GM21367 (cell line): ENCODE results near the gene TNFRSF1B.

ENCODE experiments used
- ATAC-seq: cut with Tn5 transposase; IDR thresholded peaks from one replicate; pipeline ENCODE4 v1.9.1; 2021; ENCODE audit not compliant: unreplicated experiment

The TNFRSF1B gene

GRCh38 chr1:12188657-12189327 is 22.0 kb downstream of the TNFRSF1B start:
- ATAC-seq, result no peak

- ATAC-seq, result no peak
Observed at GRCh38 chr1:12189328-12189682, 22.5 kb downstream of the TNFRSF1B start.

DNA sequence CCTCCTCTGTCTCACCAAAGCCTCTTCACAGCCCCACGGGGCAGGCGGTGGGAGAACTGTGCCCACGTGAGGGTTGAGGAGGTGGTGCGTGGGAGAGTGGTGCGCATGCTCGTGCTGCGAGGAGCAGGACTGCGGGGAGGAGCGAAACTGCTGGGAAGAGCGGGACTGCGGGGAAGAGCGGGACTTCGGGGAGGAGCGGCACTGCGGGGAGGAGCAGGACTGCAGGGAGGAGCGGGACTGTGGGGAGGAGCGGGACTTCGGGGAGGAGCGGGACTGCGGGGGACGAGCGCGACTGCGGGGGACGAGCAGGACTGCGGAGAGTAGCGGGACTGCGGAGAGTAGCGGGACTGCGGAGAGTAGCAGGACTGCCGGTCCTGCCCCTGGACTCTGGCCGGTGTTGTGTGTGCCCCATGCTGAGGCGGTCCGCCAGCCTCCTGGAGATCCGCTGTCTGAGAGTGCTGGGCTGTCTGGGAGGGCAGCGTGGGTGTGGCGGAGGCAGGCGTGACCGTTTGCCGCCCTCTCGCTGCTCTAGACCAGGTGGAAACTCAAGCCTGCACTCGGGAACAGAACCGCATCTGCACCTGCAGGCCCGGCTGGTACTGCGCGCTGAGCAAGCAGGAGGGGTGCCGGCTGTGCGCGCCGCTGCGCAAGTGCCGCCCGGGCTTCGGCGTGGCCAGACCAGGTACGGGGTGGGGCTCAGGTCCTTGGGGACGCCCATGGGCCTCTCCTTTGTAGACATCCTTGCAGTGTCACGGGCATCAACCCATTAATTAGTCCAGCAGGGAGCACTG is 24.6 kb downstream of the TNFRSF1B start:
- ATAC-seq, result no peak

- ATAC-seq, result no peak
Observed at GRCh38 chr1:12194666-12195216, 27.9 kb downstream of the TNFRSF1B start.

DNA sequence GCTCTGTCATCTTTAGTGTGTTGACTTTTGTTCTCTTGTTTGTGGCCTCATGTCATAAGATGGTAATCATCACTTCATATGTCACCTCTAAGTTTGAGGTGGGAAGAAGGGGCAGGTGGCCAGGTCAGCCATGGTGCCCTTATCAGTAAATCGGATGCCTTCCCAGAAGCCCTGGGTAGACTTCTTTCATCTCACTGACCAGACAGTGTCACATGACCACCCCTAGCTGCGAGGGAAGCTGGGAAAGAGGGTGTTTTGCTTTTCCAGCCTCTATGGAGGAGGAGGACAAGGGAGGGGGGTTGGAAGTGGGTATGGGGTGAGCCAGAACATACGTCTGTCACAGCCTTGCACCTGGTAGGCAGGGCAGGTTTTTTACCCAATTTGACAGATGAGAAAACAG is 28.6 kb downstream of the TNFRSF1B start:
- no peak for ATAC-seq

DNA sequence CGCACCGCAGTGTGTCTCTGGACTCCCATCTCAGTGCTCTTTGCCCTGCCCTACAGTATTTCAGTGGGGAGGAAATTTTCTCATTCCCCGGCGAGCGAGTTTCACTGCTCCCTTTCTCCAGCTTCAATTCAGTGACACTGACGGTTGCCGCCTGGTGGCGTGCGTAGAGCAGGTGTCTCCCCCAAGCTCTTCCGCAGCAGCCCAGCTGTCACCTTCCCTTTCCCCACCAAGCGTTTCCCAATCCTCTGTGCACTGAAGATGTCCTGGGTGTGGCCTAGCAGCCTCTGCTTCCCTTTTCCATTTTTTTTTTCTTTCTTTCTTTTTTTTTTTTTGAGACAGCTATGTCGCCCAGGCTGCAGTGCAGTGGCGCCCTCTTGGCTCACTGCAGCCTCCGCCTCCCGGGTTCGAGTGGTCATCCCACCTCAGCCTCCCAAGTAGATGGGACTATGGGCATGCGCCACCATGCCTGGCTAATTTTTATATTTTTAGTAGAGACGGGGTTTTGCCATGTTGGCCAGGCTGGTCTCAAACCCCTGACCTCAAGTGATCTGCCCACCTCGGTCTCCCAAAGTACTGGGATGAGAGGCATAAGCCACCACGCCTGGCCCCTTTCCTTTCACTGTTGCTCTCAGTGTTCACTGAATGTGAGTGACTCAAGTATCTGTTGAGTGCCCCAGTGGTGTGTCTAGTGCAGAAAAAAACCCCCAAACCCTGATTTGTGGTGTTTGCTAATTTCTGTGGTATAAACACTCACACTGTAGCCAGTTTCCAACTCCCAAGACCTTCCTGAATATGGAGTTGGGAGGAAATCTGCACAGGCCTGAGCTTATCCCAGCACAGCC is 30.1 kb downstream of the TNFRSF1B start:
- no peak for ATAC-seq

DNA sequence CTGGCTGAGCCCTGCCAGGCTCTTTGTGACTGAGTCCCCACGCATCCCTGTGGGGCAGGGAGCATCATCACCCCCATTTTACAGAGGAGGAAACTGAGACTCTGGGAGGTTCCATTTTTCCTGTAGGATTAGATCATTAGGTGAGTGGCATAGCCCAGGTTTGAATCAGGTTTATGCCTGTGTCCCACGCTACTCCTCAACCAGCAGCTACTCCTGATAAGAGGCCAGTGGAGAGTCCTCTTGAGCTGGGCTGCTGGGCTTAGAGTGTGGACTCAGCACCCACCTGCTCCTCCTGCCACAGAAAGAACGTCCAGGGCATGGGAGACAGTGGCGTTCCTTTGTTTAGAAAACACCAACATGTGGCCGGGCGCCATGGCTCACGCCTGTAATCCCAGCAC is 30.7 kb downstream of the TNFRSF1B start:
- no peak for ATAC-seq

DNA sequence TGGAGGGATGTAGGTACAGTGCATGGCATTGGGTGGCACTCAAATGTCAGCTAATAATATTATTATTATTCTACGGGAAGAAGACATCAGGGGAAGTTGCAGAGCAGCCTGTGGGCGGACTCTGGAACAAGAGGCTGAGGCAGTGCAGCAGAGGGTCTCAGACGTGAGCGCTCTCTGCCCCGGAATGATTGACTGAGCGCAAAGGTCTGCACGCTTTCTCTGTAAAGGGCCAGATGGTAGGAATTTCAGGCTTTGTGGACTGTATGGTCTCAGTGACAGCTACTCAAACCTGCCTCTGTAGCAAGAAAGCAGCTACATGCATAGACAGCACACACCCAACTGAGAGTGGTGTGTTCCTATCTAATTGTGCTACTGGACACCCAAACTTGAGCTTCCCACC is 33.4 kb downstream of the TNFRSF1B start:
- ATAC-seq, result no peak

- ATAC-seq, result no peak
Observed at GRCh38 chr1:12201352-12202189, 34.8 kb downstream of the TNFRSF1B start.

DNA sequence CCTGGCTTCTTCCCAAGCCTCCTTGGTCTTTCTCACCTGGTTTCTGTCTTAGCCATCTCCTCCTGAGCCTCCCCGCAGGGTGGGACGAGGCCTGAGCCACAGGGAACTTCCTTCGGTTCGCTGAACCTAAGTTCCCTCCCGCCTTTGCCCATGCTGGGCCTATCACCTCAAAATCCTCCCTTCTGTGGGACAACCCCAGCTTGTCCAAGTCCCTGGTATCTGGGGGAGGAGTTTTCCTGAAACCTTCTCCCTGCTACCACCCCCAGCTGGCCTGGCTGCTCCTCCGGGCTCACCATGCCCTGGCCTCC is 35.4 kb downstream of the TNFRSF1B start:
- no peak for ATAC-seq

DNA sequence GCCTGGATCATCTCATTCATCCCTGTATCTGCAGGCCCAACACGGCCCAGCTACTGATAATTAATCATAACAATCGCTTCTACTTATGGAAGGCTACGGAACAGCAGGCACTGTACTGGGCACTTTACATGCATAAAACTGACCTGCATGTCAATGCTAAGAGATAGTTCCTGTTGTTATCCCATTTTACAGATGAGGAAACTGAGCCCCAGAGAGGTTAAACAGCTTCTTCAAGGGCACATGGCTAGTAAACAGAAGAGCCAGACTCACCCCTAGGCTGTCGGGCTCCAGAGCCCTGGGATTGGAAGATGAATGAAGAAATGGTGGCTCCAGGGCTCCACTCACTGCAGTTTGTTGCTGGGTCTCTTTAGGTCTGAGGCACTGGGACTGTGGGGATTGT is 35.8 kb downstream of the TNFRSF1B start:
- ATAC-seq, result no peak

DNA sequence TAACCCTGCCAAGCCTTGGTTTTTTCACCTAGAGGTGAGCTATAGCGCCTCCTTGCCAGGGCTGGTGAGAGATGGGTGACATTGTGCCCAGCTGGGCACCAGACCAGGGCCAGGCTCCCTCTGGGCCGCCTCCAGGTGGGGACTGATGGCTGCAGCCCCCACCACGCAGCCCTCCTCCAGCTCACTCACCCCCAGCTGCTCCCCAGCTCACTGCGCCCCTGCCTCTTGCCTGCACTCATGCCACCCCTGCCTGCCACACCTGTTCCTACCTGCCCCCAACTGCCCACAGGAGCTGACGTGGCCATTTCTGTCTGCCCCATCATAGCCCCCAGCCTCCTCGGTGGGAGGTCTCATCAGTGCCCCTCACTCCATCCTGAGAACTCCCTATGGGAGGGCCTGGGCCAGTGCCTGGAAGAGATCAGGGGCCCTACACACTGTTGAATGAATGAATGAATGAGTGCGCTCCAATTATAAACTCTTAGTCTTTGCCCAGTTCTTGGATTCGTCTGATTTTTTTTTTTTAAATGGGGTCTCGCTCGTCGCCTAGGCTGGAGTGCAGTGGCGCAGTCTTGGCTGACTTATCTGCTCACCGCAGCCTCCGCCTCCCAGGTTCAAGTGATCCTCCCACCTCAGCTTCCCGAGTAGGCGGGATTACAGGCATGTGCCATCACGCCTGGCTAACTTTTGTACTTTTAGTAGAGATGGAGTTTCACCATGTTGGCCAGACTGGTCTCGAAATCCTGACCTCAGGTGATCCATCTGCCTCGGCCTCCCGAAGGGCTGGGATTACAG is 36.6 kb downstream of the TNFRSF1B start:
- ATAC-seq, result no peak

- no peak for ATAC-seq
Observed at GRCh38 chr1:12204140-12204539, 37.3 kb downstream of the TNFRSF1B start.

GRCh38 chr1:12204754-12205658 is 38.2 kb downstream of the TNFRSF1B start:
- no peak for ATAC-seq

- no peak for ATAC-seq
Observed at GRCh38 chr1:12206238-12206637, 39.4 kb downstream of the TNFRSF1B start.

DNA sequence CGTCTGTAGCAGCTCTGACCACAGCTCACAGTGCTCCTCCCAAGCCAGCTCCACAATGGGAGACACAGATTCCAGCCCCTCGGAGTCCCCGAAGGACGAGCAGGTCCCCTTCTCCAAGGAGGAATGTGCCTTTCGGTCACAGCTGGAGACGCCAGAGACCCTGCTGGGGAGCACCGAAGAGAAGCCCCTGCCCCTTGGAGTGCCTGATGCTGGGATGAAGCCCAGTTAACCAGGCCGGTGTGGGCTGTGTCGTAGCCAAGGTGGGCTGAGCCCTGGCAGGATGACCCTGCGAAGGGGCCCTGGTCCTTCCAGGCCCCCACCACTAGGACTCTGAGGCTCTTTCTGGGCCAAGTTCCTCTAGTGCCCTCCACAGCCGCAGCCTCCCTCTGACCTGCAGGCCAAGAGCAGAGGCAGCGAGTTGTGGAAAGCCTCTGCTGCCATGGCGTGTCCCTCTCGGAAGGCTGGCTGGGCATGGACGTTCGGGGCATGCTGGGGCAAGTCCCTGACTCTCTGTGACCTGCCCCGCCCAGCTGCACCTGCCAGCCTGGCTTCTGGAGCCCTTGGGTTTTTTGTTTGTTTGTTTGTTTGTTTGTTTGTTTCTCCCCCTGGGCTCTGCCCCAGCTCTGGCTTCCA is 40.1 kb downstream of the TNFRSF1B start:
- ATAC-seq, result no peak

DNA sequence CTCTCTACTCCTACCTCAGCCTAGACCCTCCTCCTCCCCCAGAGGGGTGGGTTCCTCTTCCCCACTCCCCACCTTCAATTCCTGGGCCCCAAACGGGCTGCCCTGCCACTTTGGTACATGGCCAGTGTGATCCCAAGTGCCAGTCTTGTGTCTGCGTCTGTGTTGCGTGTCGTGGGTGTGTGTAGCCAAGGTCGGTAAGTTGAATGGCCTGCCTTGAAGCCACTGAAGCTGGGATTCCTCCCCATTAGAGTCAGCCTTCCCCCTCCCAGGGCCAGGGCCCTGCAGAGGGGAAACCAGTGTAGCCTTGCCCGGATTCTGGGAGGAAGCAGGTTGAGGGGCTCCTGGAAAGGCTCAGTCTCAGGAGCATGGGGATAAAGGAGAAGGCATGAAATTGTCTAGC is 41.5 kb downstream of the TNFRSF1B start:
- ATAC-seq, result no peak

DNA sequence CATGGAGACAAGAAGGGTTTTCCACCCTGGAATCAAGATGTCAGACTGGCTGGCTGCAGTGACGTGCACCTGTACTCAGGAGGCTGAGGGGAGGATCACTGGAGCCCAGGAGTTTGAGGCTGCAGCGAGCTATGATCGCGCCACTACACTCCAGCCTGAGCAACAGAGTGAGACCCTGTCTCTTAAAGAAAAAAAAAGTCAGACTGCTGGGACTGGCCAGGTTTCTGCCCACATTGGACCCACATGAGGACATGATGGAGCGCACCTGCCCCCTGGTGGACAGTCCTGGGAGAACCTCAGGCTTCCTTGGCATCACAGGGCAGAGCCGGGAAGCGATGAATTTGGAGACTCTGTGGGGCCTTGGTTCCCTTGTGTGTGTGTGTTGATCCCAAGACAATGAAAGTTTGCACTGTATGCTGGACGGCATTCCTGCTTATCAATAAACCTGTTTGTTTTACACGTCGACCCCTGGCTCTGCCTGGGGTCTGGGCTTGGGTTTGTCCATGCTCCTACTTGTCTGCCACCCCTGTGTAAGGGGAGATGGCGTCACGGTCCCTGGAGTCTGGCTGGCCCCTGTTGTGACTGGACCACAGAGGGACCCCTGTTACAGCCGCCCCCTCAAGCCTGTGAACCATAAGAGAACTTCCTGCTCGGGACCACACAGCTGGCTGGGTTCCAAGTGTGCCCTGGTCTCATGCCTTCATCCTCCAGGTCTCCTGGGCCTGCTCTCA is 42.1 kb downstream of the TNFRSF1B start:
- no peak for ATAC-seq
